GM19324 (cell line): Measurements from ENCODE around the gene C1GALT1.
"Not testable (repeated sequence)": the region's sequence is repeated elsewhere in the genome, so short reads cannot be mapped to it uniquely, and the experiment has no call there.

Experiments
- ATAC-seq: cut with Tn5 transposase; IDR thresholded peaks from one replicate; pipeline ENCODE4 v1.9.1; 2021; ENCODE audit warnings: mild to moderate bottlenecking, moderate library complexity; ENCODE audit not compliant: unreplicated experiment, low FRiP score

C1GALT1 gene

GRCh38 chr7:7182156-7183060, at the start of gene C1GALT1:
C1GALT1 (plus strand) TSS chr7:7182544; CDS start chr7:7234320, 51,776 bp downstream.
- peak; percentile 87 for ATAC-seq

DNA sequence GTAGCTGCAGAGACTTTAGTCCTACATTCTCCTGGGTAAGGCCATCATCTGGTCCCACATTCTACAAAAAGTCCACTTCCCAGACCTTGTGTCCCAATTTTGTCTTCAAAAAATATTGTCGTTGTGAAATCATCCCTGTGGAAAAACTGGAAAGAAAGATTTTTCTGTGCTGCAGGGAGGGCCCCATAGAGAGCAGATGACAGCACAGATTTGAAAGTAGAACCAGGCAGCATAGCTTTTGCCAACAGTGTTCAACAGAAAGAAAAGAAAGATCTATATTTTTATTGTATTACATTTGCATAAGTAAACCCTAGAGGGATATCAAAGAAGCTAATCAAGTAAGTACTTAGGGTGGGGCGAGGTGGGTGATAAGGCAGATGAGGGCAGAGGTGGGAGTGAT, 48.3 kb upstream of the C1GALT1 start:
- no peak for ATAC-seq

GRCh38 chr7:7135074-7135473, 47.3 kb upstream of the C1GALT1 start:
- no peak for ATAC-seq

DNA sequence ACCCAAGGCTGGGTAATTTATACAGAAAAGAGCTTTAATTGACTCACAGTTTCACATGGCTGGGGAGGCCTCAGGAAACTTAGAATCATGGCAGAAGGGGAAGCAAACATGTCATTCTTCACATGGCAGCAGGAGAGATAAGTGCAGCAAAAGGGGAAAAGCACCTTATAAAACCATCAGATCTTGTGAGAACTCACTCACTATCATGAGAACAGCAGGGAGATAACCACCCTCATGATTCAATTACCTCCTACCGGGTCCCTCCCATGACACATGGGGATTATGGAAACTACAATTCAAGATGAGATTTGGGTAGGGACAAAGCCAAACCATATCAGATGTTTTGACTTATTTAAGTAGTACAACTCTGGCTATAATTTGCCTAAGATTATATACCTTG, 46.4 kb upstream of the C1GALT1 start:
- ATAC-seq = not testable (repeated sequence)

DNA sequence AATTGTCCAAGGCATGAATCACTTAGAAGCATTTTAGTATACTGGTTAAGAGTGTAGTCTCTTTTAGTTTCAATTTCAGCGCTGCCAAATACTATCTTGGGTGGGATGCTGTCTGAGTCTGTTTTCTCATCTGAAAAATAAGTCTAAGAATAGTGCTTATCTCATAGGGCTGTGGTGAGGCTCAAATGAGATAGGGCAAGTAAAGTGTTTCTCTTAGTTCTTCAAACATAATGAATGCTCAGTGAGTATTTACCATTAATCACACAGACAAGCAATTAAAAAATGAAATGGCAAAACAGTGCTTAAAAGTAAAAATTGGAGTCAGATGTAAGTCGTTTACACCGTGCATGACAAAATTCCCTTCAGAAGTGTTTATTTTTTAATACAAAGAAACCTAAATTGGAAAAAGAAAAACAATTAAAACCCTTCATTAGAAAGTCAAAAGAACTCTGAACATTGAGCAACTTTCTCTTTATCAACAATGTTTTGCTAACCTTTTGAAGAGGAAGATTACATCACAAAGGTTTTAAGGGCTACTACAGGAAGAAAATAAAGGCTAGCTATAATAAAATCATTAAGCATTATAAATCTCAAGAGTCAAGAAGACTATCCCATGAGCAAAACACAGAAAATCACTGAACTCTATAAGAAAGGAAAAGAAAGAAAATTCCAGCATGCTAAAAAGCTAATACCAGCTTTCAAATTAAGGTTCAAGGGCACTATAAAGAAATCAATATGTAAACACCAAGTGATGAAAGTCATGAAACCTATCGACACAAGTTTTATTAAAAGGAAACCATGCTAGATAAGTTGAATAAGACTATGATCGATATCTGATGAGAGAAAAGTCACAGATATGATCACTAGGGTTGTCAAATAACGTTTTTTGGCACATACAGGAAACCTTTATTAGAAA, 45.6 kb upstream of the C1GALT1 start:
- ATAC-seq = no peak

GRCh38 chr7:7138897-7139296, 43.4 kb upstream of the C1GALT1 start:
- ATAC-seq = no peak

GRCh38 chr7:7143404-7143803, 38.9 kb upstream of the C1GALT1 start:
- not testable (repeated sequence) for ATAC-seq

DNA sequence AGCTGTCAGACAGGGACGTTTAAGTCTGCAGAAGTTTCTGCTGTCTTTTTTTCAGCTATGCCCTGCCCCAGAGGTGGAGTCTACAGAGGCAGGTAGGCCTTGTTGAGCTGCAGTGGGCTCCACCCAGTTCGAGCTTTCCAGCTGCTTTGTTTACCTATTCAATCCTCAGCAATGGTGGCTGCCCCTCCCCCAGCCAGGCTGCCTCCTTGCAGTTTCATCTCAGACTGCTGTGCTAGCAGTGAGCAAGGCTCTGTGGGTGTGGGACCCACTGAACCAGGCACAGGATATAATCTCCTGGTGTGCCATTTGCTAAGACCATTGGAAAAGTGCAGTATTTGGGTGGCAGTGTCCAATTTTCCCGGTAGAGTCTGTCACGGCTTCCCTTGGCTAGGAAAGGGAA, 37.2 kb upstream of the C1GALT1 start:
- not testable (repeated sequence) for ATAC-seq

- ATAC-seq = no peak
Measured at GRCh38 chr7:7146837-7147236, 35.5 kb upstream of the C1GALT1 start.

DNA sequence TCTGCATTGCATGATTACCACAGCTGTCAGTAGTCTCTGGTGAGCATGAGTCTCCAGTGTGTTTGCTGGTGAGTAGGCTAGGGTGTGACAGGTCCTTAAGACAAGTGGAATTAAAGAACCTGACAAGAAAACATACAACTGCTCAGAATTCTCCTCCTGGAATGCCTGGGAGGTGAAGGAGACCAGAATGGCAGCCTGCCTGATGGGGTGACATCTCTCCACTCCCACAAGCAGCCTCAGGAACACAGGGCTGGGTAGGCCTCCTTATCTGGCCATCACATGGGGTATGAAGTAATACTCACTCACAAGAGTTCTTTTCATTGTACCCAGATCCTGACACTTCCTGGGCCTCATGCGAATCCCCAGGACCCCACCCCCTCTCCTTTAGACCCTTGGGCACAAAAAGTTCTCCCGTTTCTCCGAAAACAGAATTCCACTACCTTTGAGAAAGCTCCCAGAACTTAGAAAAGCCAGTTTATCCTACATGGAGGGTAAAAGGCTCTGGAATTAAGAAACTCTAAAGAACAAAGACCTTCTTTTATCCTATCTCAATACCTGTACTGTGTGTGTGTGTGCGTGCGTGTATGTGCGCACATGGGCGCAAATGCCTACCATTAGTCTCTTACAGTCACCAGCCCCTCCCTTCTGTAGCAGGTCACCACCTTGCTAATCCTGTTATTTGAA, 33.4 kb upstream of the C1GALT1 start:
- ATAC-seq = no peak

GRCh38 chr7:7151285-7151684, 31.1 kb upstream of the C1GALT1 start:
- no peak for ATAC-seq

- ATAC-seq = no peak
Measured at GRCh38 chr7:7151865-7152264, 30.5 kb upstream of the C1GALT1 start.

DNA sequence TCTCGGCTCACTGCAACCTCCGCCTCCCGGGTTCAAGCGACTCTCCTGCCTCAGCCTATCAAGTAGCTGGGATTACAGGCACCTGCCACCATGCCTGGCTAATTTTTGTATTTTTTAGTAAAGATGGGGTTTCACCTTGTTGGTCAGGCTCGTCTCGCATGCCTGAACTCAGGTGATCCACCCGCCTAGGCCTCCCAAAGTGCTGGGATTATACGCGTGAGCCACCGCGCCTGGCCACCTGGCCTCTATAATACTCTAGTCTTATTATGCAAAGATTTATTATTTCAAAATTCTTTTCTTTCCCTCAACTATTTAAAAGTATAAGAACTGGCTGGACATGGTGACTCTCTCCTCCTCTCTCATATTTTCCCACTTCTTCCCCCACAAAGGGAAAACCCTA, 30.0 kb upstream of the C1GALT1 start:
- ATAC-seq = no peak

GRCh38 chr7:7154355-7154754, 28.0 kb upstream of the C1GALT1 start:
- ATAC-seq = not testable (repeated sequence)

- no peak for ATAC-seq
Measured at GRCh38 chr7:7156663-7157062, 25.7 kb upstream of the C1GALT1 start.

DNA sequence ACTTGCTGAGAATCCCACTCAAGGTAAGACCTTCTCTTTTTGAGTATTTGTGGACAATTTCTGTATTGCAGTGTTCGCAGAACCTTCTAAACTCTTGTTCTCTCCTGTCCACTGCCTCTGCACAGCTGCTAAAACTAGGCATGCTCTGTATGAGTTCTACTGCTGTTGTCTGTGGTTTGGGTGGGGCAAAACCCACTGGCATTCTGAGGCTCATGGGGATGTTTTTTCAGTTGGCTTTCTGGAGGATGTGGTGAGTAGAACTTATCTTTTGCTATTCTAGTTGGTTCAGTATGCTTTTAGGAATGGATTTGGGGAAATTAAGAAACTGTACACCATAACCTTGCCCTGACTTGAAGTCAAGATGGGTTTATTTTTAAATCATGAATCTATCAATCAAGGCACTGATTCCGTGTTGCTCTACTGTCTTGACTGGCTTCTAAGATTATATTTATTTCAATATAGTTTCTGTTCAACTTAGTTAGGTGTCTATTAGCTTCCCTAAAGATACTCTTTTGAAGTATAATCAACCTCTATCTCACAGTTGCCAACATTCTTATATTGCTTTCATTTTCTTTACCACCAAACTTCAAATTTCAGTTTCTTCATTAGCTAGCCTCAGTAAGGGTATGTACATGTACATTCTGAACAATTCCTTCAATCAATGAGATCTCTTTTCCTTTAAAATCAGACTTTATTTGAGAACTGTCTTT, 25.0 kb upstream of the C1GALT1 start:
- ATAC-seq = peak; percentile 72

- no peak for ATAC-seq
Measured at GRCh38 chr7:7157887-7158271, 24.5 kb upstream of the C1GALT1 start.

GRCh38 chr7:7159063-7159658, 23.2 kb upstream of the C1GALT1 start:
- ATAC-seq = no peak

DNA sequence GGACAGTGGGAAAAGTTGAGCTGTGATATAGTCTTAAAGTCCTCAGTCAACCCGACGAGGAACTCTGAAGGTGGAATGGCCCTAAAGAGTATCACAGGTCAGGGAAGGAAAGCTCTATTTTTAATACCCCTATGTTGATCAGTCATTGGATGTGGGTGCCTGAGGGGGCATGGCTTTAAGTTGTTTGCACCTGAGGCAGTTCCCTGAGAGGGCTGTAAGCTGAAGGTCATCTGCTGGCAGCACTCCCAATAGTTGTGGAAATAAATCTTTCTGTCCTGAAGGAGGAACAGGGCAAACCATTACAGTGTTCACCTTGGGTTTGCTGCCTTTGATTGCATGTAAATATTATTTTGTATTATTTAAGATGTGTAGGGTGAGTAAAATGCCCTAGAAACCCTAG, 17.8 kb upstream of the C1GALT1 start:
- ATAC-seq = no peak

DNA sequence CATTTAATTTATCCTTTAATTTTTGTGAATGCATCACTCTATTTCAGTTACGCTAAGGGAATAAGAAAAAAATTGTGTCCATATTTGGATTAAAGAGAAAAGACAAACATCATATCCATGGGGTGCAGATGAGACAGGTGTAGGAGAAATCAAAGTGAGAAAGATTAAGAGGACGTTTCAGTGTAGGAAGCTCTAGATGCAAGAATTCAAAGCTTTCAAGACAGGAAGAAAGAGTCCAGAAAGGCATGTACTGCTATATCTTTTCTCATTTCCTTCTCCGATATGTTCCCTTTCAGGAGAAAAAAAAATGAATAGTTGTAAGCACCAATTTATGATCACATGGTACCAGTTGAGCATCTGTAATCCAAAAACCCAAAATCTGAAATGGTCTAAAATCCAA, 17.0 kb upstream of the C1GALT1 start:
- ATAC-seq = no peak
